Esophagus (tissue), 2 donors: ENCODE measurements around the gene HOXC9. TPM values are rescaled to one million over a fixed set of nuclear protein-coding genes. Genes with fewer than 3 reads are reported as not detected.
"Not testable (repeated sequence)": the region's sequence is repeated elsewhere in the genome, so short reads cannot be mapped to it uniquely, and the experiment has no call there.

Experiments used
- H3K27ac ChIP-seq, 2 donors: one replicate each; pipeline ENCODE4 v1.5.1; 2013; ENCODE audit warnings: low read depth in 2 of 2, mild to moderate bottlenecking in 2 of 2, inconsistent platforms in 1 of 2, low read length in 1 of 2, moderate library complexity in 1 of 2
- H3K27me3 ChIP-seq, 2 donors: one replicate each; pipeline ENCODE4 v1.6.1; 2013; ENCODE audit warnings: low read length in 2 of 2, control low read depth in 1 of 2, mild to moderate bottlenecking in 1 of 2; ENCODE audit not compliant: insufficient read depth in 2 of 2, control insufficient read depth in 1 of 2
- H3K36me3 ChIP-seq, 2 donors: one replicate each; pipeline ENCODE4 v1.6.1; 2013; ENCODE audit warnings: low read length in 1 of 2; ENCODE audit not compliant: control insufficient read depth in 2 of 2, insufficient read depth in 2 of 2
- H3K4me1 ChIP-seq, 2 donors: one replicate each; pipeline ENCODE4 v1.6.1; 2013; ENCODE audit warnings: low read length in 1 of 2; ENCODE audit not compliant: control insufficient read depth in 2 of 2, insufficient read depth in 2 of 2
- H3K4me3 ChIP-seq, 2 donors: one replicate each; pipeline ENCODE4 v1.5.1; 2013; ENCODE audit warnings: low read length in 2 of 2, mild to moderate bottlenecking in 2 of 2, low read depth in 1 of 2, moderate library complexity in 1 of 2
- H3K9me3 ChIP-seq, 2 donors: one replicate each; pipeline ENCODE4 v1.6.1; 2013; ENCODE audit warnings: mild to moderate bottlenecking in 2 of 2, low read depth in 1 of 2, low read length in 1 of 2, moderate library complexity in 1 of 2; ENCODE audit not compliant: control insufficient read depth in 2 of 2, insufficient read depth in 1 of 2
- WGBS, 2 donors: extraction: QIAGEN DNeasy Blood & Tissue Kit; methylation state at CpG; one replicate each; pipeline ENCODE4 v1.1.7; 2013; 5-methylcytosine and 5-hydroxymethylcytosine counted together
- polyA plus RNA-seq, 2 donors: library from polyadenylated mRNA; stranded (reverse); fragments of 200-250 nt; gene quantifications; one replicate each; pipeline ENCODE4 v1.2.3, GENCODE V29; 2013
- donor health status: healthy with polysubstance abuse.
- donor health status: Bipolar disorder and iron deficiency.

HOXC9 gene
- polyA plus RNA-seq, 2 donors, result 0.20 to 0.51 TPM

DNA sequence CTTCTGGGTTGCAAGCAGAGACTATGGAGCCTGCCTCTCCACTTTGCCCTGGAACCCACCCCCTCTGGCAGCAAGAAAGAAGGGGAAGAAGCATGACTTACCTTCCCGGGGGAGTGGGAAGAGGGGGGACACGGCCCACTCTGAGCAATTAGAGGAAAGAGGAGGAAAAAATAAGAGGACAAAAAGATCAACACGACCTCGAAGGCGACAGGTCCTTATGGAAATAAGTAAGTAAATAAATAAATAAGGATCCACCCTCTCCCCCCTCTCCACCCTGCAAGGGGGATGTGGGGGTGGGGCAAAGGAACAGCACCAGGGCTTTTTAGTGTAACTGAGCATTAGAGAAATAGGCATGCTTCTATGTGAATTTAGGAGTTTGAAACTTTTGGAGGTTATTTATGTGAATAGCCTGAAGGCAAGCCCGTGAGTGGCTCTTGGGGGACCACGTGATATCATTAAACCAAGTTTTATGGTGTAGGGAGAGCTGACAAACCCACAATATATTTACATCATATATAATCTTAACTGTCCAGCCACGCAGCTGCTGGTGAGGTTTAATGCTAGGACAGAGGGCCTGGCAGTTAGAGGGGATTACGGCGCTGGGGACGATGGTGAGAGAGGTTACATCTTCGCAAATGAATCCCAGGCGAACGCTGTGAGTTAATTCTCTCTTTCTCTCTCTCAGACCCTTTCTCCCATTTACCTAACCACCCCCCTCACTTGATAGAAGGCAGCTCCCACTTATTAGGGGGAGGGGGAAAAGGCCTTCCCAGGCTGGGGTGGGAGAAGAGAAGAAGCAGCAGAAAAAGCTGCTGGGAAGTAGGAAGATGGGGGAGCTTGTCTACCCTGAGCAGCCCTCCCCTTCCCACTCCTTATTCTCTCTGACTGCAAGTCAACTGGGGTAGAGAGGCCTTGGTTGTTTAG, 37.7 kb downstream of the HOXC9 start:
- Histone ChIP-seq H3K27me3 (no peaks in the 10 kb centered on the region), H3K4me3 (peak overlapping the region in 1 of 2 donors; percentile 23), H3K4me1 (peaks cover 0 to 15% of the 10 kb centered on the region in 2 donors), H3K36me3 (no peaks in the 10 kb centered on the region), H3K27ac (peak overlapping the region; percentile 78 to 91), H3K9me3 (no peaks in the 10 kb centered on the region)
- 44 to 51% methylated on average over 14 of the region's 14 CpGs for WGBS, 2 donors

DNA sequence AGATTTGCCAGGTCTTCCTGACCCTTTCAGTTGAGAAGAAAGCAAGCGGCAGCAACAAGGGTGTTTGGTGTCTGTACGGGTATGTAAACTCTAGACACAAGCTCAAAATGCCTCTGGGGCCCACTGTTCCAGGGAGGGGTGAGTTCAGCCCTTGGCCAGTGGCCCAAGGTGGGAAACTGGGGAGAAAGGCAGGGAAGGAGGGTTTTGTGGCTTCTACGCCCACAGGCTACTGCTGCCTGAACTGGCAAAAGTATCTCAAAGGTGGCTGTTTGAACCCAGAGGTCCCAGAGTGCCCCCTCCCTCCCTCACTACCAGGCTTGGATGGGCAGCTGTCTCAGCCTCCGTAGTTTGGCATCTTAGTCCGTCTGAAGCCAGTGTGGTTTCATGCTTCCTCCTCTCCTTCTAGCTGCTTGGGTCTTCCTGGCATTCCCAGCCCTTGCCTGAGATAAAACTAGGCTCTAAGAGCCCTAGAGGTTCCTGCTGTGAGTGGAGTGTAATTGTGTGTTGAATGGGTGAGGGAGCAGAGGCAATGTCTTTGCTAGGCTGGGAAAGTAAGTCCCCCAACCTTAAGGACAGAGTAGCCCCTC, 38.4 kb downstream of the HOXC9 start:
- H3K36me3 ChIP-seq, result no peaks in the 10 kb centered on the region
- 46 to 51% methylated on average over 5 of the region's 5 CpGs for WGBS, 2 donors
- peaks cover 0 to 15% of the 10 kb centered on the region in 2 donors for H3K4me1 ChIP-seq
- no peaks in the 10 kb centered on the region for H3K9me3 ChIP-seq
- H3K4me3 ChIP-seq, result peak overlapping the region in 1 of 2 donors; percentile 21
- no peaks in the 10 kb centered on the region for H3K27me3 ChIP-seq
- peak overlapping the region; percentile 78 to 91 for H3K27ac ChIP-seq

DNA sequence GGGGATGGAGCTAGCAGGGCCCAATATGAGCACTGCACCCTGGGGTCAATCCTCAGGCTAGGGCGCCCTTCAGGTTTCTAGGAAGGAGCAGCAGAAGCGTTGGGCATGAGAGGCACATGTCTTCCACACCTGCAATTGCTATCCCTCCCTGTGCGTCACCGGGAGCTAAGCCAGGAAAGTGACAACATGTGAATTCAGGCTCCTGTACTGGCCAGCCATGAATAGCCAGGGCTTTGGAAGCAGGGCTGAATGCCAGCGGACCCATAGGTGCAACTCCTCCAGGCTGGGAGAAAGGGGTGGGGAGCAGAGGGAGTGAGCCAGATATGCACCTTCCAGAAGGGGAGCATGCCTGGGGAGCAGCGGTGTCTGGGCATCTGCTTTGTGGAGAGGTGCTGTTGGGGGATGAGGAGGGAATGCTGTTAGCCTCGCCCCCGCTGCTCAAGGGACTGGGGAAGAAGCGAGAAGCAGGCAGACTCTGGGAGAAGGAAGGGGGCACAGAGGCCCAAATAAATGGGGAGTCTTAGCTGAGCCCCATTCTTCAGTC, 39.0 kb downstream of the HOXC9 start:
- Histone ChIP-seq H3K27ac (peak overlapping the region; percentile 78 to 91), H3K36me3 (no peaks in the 10 kb centered on the region), H3K4me1 (peaks cover 0 to 15% of the 10 kb centered on the region in 2 donors), H3K27me3 (no peaks in the 10 kb centered on the region), H3K4me3 (no peak overlapping the region), H3K9me3 (no peaks in the 10 kb centered on the region)
- WGBS, 2 donors, result 31 to 35% methylated on average over 9 of the region's 9 CpGs

DNA sequence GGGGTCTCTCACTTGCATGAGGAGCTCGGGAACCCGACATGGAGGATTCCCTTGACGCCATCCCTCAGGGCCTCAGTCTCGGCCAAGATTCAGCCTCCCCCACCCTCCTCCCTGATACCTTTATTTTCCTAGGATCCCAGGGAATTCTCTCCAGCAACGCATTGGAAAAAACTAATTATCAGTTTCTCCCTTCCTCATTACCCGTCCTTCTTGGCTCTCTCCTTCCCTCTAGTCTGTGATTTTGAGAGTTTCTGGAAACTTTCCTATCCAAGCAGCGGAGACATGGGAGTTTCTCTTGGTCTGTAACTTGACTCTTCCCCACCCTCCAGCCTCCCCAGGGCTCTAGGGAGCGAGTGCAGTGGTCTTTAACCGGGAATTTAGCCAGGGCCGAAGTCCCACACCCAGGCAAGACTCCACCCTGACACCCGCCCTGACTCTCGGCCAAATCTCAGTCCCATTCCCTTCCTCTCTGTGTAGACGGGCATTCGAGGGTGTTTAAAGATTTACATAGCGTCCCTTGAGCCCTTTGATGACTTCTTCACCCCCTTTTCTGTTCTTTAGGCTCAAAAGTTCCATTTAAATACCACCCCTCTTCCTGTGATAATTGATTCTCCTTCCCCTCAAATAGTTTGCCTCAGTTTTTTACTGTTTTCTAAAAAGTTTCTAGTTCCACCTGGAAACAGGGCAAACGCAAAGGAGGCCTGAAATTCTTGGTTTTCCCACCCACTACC, 39.6 kb downstream of the HOXC9 start:
- no peaks in the 10 kb centered on the region for H3K27me3 ChIP-seq
- H3K27ac ChIP-seq, result peak overlapping the region; percentile 78 to 91

DNA sequence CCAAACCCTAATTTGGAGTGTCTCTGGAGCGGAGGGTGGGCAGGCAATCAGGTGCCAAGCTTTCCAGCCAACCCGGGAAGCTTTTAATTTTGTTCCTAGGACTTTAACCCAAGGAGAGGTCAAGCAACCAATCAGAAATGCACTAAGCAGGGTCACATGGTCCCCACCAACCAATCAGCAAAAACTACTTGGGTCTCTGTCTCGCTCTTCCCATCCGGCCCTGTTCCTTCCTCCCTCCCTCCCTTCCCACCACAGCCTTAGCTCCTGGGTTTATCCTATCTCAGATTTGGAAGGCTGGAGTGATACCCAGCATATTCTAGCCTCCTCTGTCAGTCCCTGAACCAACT, 40.2 kb downstream of the HOXC9 start:
- peaks cover 0 to 15% of the 10 kb centered on the region in 2 donors for H3K4me1 ChIP-seq
- H3K36me3 ChIP-seq, result no peaks in the 10 kb centered on the region
- no peaks in the 10 kb centered on the region for H3K9me3 ChIP-seq
- peak overlapping the region in 1 of 2 donors; percentile 60 for H3K27ac ChIP-seq
- H3K27me3 ChIP-seq, result no peaks in the 10 kb centered on the region
- no peak overlapping the region for H3K4me3 ChIP-seq
- WGBS, 2 donors, result 39 to 53% methylated on average over 4 of the region's 4 CpGs

More for the DNA sequence above, 39.6 kb downstream of the HOXC9 start:
- Histone ChIP-seq H3K9me3 (no peaks in the 10 kb centered on the region), H3K36me3 (no peaks in the 10 kb centered on the region), H3K4me1 (peaks cover 0 to 15% of the 10 kb centered on the region in 2 donors), H3K4me3 (no peak overlapping the region)
- WGBS, 2 donors, result 19 to 20% methylated on average over 16 of the region's 16 CpGs

DNA sequence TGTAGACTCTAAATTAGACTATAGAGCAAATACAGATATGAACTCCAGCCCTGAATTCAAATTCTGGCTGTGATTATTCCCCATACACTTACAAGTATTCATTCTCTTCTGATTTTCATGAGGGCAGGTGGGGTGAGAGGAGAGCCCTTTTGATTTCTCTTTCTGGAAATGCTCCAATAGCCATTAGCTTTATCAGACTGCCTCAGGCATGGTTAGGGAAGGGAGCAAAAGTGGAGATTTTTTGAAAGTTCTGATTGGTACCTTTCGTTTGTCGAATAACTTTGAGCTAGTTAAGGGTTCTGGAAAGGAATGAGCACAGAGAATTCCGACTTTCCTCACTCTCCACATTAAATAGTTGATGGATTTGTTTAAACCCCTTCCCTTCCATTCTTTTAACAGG, 40.7 kb downstream of the HOXC9 start:
- no peak overlapping the region for H3K27ac ChIP-seq

DNA sequence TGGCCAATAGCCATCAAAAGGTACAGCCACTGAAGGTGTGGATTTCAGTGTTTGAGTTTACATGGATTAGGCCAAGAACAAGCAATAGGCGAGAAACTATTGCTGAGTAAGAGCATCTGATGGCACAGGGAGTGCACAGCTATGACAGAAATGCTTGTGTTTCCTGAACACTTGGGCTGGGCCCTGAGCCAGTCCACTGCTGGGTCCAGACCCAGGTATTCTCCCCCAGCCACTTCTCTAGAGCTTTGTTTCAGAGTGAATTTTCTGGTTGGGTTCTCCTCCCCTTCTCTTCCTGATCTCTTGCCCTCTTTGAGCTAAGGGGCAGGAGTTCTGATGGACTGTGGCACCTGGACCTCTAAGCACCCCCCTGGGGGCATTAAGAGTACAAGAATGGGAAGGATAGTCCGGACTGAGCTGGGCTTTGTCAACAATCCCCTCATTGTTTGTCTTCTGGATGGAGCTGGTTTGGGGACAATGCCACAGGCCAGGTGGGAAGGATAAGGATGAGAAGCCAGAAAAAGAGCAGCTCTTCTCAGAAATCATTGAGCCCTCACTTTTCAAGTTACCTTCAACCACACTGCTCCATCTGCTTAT, 41.2 kb downstream of the HOXC9 start:
- Histone ChIP-seq H3K27me3 (no peaks in the 10 kb centered on the region), H3K27ac (peak overlapping the region in 1 of 2 donors; percentile 60), H3K4me1 (peaks cover 0 to 10% of the 10 kb centered on the region in 2 donors), H3K4me3 (no peak overlapping the region), H3K9me3 (no peaks in the 10 kb centered on the region), H3K36me3 (no peaks in the 10 kb centered on the region)
- WGBS, 2 donors, result 43 to 53% methylated on average over 2 of the region's 2 CpGs

More for the DNA sequence above, 40.7 kb downstream of the HOXC9 start:
- Histone ChIP-seq H3K36me3 (no peaks in the 10 kb centered on the region), H3K4me1 (peaks cover 0 to 13% of the 10 kb centered on the region in 2 donors), H3K4me3 (no peak overlapping the region), H3K9me3 (no peaks in the 10 kb centered on the region), H3K27me3 (no peaks in the 10 kb centered on the region)
- WGBS, 2 donors, result 67 to 82% methylated on average over 3 of the region's 3 CpGs

DNA sequence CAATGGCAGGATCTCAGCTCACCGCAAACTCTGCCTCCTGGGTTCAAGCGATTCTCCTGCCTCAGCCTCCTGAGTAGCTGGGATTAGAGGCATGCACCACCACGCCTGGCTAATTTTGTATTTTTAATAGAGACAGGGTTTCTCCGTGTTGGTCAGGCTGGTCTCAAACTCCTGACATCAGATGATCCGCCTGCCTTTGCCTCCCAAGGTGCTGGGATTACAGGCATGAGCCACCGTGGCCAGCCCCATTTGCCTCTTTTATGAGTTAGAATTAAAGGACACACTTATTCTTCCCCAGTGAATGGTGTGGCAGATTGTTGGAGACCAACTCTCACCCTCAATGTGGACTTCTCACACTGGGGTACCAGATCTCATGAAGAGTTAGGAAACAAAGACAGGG, 42.1 kb downstream of the HOXC9 start:
- 74 to 81% methylated on average over 6 of the region's 6 CpGs for WGBS, 2 donors
- not testable (repeated sequence) for H3K27ac ChIP-seq, H3K4me1 ChIP-seq, H3K9me3 ChIP-seq, H3K36me3 ChIP-seq, H3K27me3 ChIP-seq, H3K4me3 ChIP-seq
